ENCODE results near the gene MTA1.

DNA sequence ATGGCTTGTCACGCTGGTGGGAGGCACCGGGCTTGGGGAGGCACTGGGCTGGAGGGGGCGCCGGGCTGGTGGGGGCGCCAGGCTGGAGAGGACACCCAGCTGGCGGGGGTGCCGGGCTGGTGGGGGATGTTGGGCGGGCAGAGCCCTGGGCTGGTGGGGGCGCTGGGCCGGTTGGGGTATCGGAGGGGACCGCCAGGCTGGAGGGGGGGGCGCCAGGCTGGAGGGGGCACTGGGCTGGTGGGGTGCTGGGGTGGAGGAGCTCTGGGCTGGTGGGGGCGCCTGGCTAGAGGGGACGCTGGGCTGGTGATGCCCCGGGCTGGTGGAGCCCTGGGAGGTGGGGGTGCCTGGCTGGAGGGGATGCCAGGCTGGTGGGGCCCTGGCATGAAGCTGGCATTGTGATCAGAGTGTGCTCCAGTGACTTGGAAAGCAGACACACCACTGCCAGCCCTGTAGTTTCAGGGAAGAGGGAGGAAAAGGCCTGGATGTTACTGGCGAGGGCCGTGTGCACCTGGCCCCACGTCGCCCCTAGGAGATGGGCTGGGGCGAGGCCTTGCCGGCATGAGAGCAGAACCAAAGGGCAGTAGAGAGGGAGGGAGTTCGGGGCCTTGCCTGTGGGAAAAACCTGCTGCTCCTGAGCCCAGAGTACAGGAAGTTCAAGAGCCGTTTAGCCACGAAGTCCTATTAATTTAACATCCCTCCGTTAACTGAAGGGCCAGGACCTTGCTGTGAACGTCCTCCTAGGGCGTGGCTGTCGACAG, 84.5 kb downstream of the MTA1 start:
- TF ChIP-seq, protein P1, sequence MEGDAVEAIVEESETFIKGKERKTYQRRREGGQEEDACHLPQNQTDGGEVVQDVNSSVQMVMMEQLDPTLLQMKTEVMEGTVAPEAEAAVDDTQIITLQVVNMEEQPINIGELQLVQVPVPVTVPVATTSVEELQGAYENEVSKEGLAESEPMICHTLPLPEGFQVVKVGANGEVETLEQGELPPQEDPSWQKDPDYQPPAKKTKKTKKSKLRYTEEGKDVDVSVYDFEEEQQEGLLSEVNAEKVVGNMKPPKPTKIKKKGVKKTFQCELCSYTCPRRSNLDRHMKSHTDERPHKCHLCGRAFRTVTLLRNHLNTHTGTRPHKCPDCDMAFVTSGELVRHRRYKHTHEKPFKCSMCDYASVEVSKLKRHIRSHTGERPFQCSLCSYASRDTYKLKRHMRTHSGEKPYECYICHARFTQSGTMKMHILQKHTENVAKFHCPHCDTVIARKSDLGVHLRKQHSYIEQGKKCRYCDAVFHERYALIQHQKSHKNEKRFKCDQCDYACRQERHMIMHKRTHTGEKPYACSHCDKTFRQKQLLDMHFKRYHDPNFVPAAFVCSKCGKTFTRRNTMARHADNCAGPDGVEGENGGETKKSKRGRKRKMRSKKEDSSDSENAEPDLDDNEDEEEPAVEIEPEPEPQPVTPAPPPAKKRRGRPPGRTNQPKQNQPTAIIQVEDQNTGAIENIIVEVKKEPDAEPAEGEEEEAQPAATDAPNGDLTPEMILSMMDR (IDR thresholded peaks at IDR 0.05; ENCODE audit: insufficient read depth, low read length, poor library complexity, severe bottlenecking): no peak
- TF ChIP-seq EZH2phosphoT487 (conservative IDR thresholded peaks at IDR 0.05; ENCODE audit: low read length): no peak

Data from SU-DHL-6 (cell line).